GM23338 (cell line): Measurements from ENCODE around the gene ABCC6.
"Not testable (repeated sequence)": the region's sequence is repeated elsewhere in the genome, so short reads cannot be mapped to it uniquely, and the experiment has no call there.

Experiments
- CREB1 ChIP-seq: fragments of 250-450 bp; sonication (Bioruptor Pico); IDR thresholded peaks from 2 replicates; pipeline ENCODE4 v1.5.0; 2020; ENCODE audit warnings: low read depth, mild to moderate bottlenecking, moderate library complexity
- CTCF ChIP-seq, 2 experiments: fragments of 200-600 bp in 1 of 2; sonication (generic) in 1 of 2; conservative IDR thresholded peaks; 2 replicates each; pipeline versions ENCODE4 v1.5.1 to v1.6.1; 2016 to 2017; ENCODE audit warnings: antibody characterized with exemption in 2 of 2, low read depth in 2 of 2, mild to moderate bottlenecking in 2 of 2, moderate library complexity in 1 of 2
- EZH2phosphoT487 ChIP-seq: fragments of 200-600 bp; sonication (generic); IDR thresholded peaks from one replicate; pipeline ENCODE4 v1.8.1; 2018; ENCODE audit warnings: antibody characterized with exemption; ENCODE audit not compliant: unreplicated experiment
- POLR2AphosphoS5 ChIP-seq: IDR thresholded peaks from 2 replicates; pipeline ENCODE4 v1.6.1; 2016; ENCODE audit warnings: antibody characterized with exemption, low read depth
- ZNF462 ChIP-seq: fragments of 250-450 bp; sonication (Bioruptor Pico); IDR thresholded peaks from 2 replicates; pipeline ENCODE4 v1.5.0; 2020; ENCODE audit warnings: mild to moderate bottlenecking, moderate library complexity

GRCh38 chr16:16207097-16207786, 16.1 kb downstream of the ABCC6 start:
- TF ChIP-seq ZNF462 (CRISPR knock-in tag); POLR2AphosphoS5; CTCF (conservative IDR thresholded peaks at IDR 0.05; ENCODE audit: low read depth in 2 of 2); EZH2phosphoT487; CREB1 (CRISPR knock-in tag): not testable (repeated sequence)
